ENCODE measurements around the gene CDK17.

The CDK17 gene

GRCh38 chr12:96228566-96229248, 171.5 kb downstream of the CDK17 start:
- Histone ChIP-seq H3K27ac (ENCODE audit: low read depth in 2 of 2, low read length in 2 of 2) (no peak overlapping the region), H3K4me3 (ENCODE audit: low read length in 2 of 2) (no peak overlapping the region), H3K4me1 (ENCODE audit: control insufficient read depth in 2 of 2, insufficient read depth in 2 of 2, low read length in 2 of 2) (peaks cover 0 to 1% of the 10 kb centered on the region in 2 donors), H3K36me3 (ENCODE audit: control insufficient read depth in 2 of 2, insufficient read depth in 2 of 2, low read length in 2 of 2) (peaks cover under 1 to 21% of the 10 kb centered on the region in 2 donors), H3K27me3 (ENCODE audit: control insufficient read depth in 2 of 2, insufficient read depth in 2 of 2, low read length in 2 of 2) (no peaks in the 10 kb centered on the region), H3K9ac (ENCODE audit: low read depth in 1 of 2, low read length in 2 of 2) (no peak overlapping the region), H3K9me3 (ENCODE audit: control insufficient read depth in 2 of 2, low read length in 2 of 2) (no peaks in the 10 kb centered on the region)
